ENCODE data around the gene SMYD3.
A peak's percentile ranks its signal among the peaks of the same experiment; 100 is the strongest.

The SMYD3 gene

DNA sequence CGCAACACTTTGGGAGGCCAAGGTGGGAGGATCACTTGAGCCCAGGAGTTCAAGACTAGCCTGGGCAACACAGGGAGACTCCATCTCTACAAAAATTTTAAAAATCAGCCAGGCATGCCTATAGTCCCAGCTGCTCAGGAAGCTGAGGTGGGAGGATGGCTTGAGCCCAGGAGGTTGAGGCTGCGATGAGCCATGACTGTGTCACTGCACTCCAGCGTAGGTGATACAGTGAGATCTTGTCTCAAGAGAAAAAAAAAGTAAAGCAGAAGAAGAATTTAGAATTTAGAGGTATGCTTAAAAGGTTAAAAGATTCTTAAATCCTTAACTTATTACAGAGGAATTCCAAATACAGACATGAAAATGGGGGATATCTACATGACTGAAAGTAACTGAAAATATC is 79.5 kb downstream of the SMYD3 start:
- H3K4me3 ChIP-seq (ENCODE audit: low read depth, low read length) = no peak overlapping the region
- DNase-seq (ENCODE audit: low read depth) = no peak

DNA sequence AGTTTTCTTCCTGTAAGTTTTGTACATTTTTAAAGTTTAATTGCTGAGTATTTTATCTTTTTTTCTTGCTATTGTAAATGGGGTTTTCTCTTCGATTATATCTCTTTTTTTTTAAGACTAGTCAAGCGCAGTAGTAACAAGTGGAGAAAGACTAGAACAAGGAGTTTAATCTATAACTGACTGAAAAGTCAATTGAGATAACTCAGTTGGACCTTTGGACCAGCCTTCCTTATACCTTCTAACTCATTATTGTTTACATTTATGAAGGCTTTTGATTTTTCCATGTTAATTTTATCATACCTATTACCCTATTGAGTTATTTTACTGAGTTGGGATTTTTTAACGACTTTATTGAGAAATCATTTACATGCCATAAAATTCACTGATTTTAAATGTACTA is 81.2 kb downstream of the SMYD3 start:
- no peak for DNase-seq (ENCODE audit: low read depth)
- H3K4me3 ChIP-seq (ENCODE audit: low read depth, low read length) = no peak overlapping the region

DNA sequence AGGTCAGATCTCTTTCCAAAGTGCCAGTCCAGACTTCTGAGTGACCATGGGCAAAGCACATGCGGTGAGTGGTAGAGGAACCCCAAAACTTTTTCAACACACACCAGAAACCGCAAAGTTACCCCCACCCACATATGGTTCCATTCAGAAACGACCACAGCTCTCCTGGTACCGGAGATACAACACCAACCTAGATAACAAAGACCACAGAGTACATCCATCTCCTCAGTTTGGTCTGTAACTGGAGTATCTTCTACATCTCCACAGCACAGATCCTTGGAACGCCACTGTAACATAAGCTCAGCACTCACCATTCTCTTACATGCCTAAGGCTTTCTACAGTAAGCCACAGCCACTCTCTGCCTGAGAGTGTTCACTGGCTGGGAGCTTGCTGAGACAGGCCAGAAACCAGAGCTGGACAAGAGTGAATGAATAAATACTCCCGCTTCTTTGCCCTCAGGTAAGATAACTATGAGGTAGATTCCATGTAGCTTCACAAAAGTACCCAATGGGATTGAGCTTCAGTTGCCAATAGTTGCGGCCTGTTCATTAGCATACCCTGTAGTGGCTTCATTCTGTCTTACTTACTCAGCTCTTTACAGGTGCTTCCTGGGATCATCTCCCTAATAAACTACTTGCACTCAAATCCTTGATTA is 81.8 kb downstream of the SMYD3 start:
- no peak overlapping the region for H3K4me3 ChIP-seq (ENCODE audit: low read depth, low read length)
- no peak for DNase-seq (ENCODE audit: low read depth)

DNA sequence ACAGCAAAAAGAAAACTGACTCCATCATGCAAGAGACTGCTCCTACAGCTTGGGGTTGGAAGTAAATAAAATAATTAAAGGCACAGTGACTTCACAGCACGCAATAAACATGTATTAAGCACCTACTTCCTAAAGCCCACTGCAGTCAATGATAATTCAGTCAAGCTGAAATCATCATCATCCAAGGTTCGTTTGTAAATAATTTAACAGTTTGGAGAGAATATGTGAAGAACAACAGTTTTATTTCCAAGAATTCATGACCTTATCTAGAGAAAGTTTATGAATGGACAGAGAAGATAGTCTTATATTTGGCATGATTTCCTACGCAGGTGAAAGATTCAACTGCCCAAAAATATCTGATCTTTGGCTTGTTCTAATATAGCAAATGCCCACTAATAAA is 86.8 kb downstream of the SMYD3 start:
- DNase-seq (ENCODE audit: low read depth) = no peak
- no peak overlapping the region for H3K4me3 ChIP-seq (ENCODE audit: low read depth, low read length)

DNA sequence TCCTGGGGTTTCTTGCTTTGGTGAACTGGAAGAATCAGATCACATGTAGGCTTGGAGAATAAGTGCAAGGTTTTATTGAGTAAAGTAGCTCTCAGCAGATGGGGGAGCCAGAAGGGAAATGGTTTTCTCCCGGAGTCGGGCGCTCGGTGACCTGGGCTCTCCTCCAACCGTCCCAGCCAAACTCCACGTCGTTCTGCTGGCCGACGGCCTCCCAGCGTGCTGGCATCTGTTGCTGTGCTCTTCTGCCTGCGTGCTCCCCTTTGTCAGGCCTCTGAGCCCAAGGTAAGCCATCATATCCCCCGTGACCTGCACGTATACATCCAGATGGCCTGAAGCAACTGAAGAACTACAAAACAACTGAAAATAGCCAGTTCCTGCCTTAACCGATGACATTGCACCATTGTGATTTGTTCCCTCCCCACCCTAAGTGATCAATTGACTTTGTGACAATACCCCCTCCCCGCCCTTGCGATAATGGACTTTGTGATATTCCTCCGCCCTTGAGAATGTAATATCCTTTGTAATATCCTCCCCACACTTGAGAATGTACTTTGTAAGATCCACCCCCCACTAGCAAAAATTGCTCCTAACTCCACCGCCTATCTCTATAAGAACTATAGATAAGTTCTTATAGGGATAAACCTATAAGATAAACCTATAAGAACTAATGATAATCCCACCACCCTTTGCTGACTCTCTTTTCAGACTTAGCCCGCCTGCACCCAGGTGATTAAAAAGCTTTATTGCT is 88.3 kb downstream of the SMYD3 start:
- no peak for DNase-seq (ENCODE audit: low read depth)
- H3K4me3 ChIP-seq (ENCODE audit: low read depth, low read length) = no peak overlapping the region

DNA sequence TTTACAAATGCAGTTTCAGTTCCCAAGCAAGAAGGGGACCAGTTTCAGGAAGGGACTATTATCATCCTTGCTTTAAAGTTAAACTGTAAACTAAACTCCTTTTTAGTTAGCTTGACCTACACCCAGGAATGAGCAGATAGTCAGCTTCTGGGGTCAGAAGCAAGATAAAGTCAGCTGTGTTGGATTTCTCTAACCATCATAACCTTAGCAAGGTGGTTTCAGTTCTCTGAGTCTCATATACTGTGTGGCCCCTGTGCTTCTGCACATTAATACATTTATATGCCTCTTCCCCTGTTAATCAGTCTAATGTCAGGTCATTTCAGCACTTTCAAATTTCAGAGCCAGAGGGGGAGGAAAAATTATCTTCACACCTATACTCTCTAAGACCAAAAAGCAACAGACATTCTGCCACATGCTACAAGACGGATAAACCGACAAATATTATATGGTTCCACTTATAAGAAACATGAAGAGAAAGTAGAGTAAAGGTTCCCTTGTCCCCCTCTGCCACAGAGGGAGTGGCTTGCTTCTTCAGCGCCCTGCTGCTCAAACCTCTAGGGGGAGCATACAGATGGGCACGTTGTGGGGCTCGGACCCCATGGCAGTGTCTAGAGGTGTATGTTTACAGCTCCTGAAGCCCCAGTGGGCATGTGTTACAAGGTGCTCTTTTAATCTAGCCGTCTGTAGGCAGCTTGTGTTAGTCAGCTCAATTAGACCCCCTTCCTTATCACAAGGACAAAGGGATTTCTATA is 89.1 kb downstream of the SMYD3 start:
- no peak overlapping the region for H3K4me3 ChIP-seq (ENCODE audit: low read depth, low read length)
- no peak for DNase-seq (ENCODE audit: low read depth)

DNA sequence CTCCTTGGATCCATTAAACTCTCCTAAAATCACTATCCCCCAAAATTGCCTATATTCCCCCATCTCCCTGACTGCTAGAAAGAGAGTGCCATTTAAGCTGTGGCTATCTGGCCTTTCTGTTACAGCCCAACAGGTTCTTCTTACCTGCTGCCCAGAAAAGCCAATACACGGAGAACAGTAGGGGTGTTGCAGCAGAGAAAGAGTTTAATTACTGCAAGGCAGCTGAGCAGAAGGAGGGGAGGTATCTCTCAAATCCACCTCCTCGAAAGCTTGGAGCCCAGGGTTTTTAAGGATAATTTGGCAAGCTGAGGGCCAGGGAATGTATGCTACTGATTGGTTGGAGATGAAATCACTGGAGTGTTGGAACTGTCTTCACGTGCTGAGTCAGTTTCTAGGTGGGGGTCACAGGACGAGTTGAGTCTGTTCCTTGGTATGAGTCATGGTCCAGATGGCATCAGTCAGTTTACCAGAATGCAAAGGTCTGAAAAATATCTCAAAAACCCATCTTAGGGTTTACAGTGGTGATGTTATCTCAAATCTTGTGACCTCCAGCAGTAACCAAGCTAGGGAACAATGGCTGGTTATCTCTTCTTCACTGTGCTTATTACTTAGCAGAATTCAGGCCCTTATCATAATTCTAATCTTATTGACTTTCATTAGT is 89.8 kb downstream of the SMYD3 start:
- no peak overlapping the region for H3K4me3 ChIP-seq (ENCODE audit: low read depth, low read length)
- DNase-seq (ENCODE audit: low read depth) = peak; percentile 41

DNA sequence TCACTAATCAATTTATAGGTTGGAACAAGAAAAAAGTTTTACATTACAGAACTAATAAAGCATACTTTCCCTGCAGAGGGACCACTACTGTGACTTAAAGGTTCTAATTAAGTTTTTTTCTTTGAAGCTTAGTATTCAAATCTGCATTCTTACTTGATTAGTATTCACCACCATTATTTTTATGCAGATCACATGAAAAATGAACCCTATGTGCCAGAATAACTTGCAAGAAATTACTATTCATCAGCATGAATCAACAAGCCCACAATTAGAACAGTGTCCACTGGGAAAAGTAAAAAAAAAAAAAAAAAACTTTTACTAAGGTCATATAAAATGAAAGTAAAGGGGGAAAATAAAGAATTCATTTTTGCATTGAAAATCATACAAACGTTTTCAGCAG is 90.8 kb downstream of the SMYD3 start:
- no peak for DNase-seq (ENCODE audit: low read depth)
- no peak overlapping the region for H3K4me3 ChIP-seq (ENCODE audit: low read depth, low read length)

DNA sequence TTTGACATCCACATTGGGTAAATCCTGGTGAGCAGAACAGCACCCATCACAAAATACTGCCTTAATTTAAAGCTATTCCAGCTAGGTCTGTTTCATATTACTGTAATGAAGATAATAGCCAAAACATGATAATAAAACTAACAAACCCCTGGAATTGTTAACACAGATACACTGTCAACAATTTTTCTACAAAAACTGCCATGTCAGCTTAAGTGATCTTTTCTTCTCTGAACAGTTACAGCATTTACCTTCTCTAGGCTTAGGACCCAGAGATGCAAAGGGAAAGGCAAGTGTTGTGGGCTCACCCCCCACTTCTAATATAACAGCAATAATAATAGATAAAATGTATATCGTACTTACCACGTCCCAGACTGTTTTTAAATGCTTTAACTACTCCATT is 92.1 kb downstream of the SMYD3 start:
- H3K4me3 ChIP-seq (ENCODE audit: low read depth, low read length) = no peak overlapping the region
- DNase-seq (ENCODE audit: low read depth) = no peak

DNA sequence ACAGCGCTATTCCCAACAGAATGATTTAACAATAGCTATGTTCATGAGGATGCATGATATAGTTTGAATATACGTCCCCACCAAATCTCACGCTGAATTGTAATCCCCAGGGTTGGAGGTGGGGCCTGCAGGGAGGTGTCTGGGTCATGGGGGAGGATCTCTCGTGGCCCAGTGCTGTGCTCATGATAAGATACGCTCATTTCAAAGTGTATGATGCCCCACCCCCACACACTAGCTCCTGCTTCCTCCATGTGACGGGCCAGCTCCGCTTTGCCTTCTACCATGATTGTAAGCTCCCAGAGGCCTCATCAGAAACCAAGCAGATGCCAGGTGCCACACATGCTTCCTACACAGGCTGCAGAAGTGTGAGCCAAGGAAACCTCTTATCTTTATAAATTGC is 93.6 kb downstream of the SMYD3 start:
- no peak overlapping the region for H3K4me3 ChIP-seq (ENCODE audit: low read depth, low read length)
- DNase-seq (ENCODE audit: low read depth) = no peak

DNA sequence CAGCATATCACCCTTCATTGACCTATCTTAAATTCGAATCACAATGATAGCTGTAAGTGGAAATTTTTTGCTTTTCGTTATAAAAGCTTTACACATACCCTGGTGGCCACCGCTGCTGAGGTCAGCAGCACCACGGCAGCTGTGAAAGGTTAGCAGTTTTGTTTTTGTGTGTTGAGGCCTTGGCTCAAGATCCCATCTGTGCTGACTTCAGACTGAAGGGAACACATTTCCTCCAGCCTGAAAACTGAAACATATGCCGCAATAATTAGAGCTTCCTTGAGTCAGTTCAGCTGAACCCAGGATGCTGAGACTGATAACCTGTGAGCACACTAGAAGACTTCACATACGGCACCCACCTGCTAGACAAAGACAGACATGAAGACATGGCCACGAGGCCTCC is 103.0 kb downstream of the SMYD3 start:
- H3K4me3 ChIP-seq (ENCODE audit: low read depth, low read length) = no peak overlapping the region
- DNase-seq (ENCODE audit: low read depth) = no peak

DNA sequence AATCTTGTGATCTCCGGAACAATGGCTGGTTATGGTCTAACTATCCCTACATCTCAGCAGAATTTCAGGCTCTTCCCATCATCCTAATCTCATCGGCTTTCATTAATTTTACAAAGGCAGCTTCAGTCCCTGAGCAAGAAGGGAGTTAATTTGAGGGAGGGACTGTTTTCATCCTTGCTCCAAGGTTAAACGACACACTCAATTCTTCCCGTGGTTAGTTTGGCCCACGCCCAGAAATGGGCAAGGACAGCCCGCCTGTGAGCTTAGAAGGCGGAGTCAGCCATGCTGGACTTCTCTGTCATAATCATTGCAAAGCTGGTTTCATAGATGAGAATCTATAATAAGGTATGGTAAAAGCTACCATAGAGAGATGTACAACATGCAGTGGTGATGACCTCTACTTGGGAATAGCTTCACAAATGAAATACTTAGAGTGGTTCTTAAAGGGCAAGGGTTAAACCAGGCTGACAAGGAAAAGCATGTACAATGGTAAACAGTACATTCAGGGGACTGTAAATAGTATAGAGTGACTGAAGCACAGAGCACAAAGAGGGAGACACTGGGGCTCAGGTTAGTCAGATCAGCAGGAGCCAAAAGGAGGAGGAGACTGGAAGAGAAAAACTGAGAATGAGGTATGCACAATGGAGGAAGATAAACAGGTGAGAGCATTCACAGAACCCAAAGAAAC is 108.8 kb downstream of the SMYD3 start:
- DNase-seq (ENCODE audit: low read depth) = no peak

DNA sequence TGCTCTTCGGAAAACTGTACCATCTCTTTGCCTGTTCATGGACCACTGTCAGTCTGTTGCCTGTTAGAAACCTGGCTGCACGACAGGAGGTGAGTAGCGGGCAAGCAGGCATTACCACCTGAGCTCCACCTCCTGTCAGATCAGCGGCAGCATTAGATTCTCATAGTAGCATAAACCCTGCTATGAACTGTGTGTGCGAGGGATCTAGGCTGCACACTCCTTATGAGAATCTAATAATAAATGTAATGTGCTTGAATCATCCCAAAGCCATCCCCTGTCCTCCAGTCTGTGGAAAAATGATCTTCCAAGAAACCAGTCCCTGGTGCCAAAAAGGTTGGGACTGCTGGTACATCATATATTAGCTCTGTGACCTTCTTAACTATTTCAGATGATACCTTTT is 110.0 kb downstream of the SMYD3 start:
- DNase-seq (ENCODE audit: low read depth) = no peak
- no peak overlapping the region for H3K4me3 ChIP-seq (ENCODE audit: low read depth, low read length)

More for the DNA sequence above, 108.8 kb downstream of the SMYD3 start:
- no peak overlapping the region for H3K4me3 ChIP-seq (ENCODE audit: low read depth, low read length)

DNA sequence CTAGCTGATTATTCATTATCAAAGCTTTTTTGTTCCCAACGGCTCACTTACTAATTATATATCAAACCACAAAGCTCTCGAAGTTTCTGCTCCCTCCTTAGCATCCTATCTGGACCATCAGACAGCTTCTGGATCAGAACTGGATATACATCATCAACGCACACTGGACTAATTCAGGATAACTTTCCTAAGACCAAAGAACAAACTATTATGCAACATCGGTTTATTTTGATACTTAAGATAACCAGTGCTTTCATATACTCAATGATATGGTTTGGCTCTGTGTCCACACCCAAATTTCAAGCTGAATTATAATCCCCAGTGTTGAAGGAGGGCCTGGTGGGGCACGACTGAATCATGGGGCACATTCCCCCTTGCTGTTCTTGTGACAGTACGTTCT is 110.8 kb downstream of the SMYD3 start:
- no peak overlapping the region for H3K4me3 ChIP-seq (ENCODE audit: low read depth, low read length)
- DNase-seq (ENCODE audit: low read depth) = no peak

DNA sequence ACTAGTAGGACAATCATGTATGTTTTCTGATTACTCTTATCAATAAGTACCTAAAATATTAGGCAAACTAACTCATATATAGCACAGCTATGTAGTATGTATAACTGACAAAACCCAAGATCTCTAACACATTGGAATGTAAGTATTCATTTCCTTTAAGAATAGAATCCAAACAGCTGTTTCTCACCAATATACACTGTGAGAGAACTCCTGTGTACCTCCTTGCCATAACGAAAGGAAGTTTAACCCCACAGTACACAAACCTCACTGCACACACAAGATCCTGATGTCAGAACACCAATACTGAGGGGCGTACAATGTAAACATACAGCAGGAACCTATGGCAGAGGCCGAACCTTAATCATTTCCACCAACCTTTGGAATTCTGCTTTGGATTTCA is 113.0 kb downstream of the SMYD3 start:
- no peak overlapping the region for H3K4me3 ChIP-seq (ENCODE audit: low read depth, low read length)
- no peak for DNase-seq (ENCODE audit: low read depth)

DNA sequence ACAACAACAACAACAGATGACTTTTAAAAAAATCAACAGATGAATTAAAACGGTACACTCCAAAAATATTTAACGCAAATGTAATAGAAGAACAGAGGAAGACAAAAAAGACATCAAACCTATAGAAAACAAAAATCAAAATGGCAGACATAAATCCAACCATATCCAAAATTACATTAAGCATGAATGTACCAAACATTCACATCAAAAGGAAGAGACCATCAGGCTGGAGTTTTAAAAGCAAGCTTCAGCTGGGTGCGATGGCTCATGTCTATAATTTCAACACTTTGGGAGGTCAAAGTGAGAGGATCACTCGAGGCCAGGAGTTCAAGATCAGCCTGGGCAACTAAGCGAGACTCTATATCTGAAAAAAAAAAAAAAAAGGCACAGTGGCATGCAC is 116.2 kb downstream of the SMYD3 start:
- DNase-seq (ENCODE audit: low read depth) = no peak
- no peak overlapping the region for H3K4me3 ChIP-seq (ENCODE audit: low read depth, low read length)

DNA sequence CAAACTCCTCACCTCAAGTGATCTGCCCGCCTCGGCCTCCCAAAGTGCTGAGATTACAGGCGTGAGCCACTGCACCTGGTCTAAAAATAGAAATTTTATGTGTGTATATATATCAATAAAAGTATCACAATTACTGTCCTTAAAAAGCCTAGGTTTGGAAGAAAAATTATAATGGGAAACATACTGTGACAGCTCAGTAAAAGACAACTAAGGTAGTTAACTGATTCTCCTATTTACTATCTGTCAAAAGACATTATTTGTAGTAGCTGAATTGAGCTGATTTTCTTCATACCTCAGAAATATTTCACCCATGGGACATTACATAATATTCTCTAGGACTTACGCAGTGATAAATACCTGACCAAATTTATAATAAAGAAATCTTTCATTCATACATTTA is 122.5 kb downstream of the SMYD3 start:
- DNase-seq (ENCODE audit: low read depth) = no peak
- no peak overlapping the region for H3K4me3 ChIP-seq (ENCODE audit: low read depth, low read length)

DNA sequence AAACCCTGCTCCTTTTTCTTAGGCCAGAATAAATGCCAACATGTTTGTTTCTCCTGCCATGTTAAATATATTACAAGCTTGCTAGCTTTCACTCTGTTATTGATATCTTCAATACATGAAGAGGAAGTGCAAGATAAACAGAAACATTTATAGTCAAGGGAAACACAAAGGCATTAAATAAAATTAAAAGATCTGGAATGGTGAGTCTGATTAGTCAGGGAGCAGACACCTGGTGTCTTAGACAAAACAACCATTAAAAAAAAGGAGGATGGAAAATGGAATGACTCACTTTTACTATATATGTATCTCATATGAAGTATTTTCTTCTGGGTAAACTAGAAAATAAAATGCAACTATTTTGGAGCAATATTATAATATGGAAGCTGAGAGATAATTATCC is 123.3 kb downstream of the SMYD3 start:
- no peak overlapping the region for H3K4me3 ChIP-seq (ENCODE audit: low read depth, low read length)
- no peak for DNase-seq (ENCODE audit: low read depth)

DNA sequence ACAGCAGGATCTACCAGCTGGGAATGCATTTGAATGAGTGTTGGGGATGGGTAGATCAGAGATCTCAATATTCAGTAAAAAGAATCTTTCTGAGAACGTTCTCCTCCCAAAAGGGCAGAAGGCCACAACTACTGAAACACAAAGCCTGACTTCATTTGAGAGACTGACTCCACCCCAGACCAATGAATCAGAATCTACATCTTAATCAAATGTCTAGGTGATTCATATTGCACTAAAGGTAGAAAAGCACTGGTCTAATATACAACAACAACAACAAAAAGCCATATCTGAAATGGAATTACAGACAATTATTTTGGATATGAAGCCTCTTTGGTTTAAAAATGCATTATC is 123.9 kb downstream of the SMYD3 start:
- no peak for DNase-seq (ENCODE audit: low read depth)
- no peak overlapping the region for H3K4me3 ChIP-seq (ENCODE audit: low read depth, low read length)

Data from skeletal muscle cell (primary cell).